ENCODE measurements around the gene DES.

- TF ChIP-seq CTCF (IDR thresholded peaks at IDR 0.05; ENCODE audit: low read depth, low read length) (no peak), EZH2phosphoT487 (IDR thresholded peaks at IDR 0.05; ENCODE audit: low read depth) (no peak)
Observed at GRCh38 chr2:219405958-219406860, 12.0 kb upstream of the DES start.
